ENCODE results near the gene SAP30BP.

- TF ChIP-seq, protein P1, sequence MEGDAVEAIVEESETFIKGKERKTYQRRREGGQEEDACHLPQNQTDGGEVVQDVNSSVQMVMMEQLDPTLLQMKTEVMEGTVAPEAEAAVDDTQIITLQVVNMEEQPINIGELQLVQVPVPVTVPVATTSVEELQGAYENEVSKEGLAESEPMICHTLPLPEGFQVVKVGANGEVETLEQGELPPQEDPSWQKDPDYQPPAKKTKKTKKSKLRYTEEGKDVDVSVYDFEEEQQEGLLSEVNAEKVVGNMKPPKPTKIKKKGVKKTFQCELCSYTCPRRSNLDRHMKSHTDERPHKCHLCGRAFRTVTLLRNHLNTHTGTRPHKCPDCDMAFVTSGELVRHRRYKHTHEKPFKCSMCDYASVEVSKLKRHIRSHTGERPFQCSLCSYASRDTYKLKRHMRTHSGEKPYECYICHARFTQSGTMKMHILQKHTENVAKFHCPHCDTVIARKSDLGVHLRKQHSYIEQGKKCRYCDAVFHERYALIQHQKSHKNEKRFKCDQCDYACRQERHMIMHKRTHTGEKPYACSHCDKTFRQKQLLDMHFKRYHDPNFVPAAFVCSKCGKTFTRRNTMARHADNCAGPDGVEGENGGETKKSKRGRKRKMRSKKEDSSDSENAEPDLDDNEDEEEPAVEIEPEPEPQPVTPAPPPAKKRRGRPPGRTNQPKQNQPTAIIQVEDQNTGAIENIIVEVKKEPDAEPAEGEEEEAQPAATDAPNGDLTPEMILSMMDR (IDR thresholded peaks at IDR 0.05; ENCODE audit: low read depth, low read length), result no peak
- TF ChIP-seq EZH2phosphoT487 (IDR thresholded peaks at IDR 0.05; ENCODE audit: low read depth), result no peak
Observed at GRCh38 chr17:75632428-75632827, 34.7 kb upstream of the SAP30BP start.
